PFSK-1 (cell line): Measurements from ENCODE around the gene C19orf25.
A peak's percentile ranks its signal among the peaks of the same experiment; 100 is the strongest.

Source experiments
- FOXP2 ChIP-seq: optimal IDR thresholded peaks from 2 replicates; pipeline ENCODE3; 2011; ENCODE audit warnings: borderline replicate concordance, control low read depth, inconsistent platforms; ENCODE audit not compliant: insufficient read depth; ENCODE audit errors: extremely low read length, extremely low read depth
- POLR2AphosphoS5 ChIP-seq: IDR thresholded peaks from 2 replicates; pipeline ENCODE4 v1.6.1; 2012; ENCODE audit warnings: low read depth, mild to moderate bottlenecking, control low read depth, low read length, moderate library complexity
- REST ChIP-seq, 2 experiments: IDR thresholded peaks; 2 replicates each; pipeline versions ENCODE4 v1.6.1 to v1.8.0; 2011 to 2012; ENCODE audit warnings: low read depth in 2 of 2, low read length in 2 of 2, control low read depth in 1 of 2, inconsistent platforms in 1 of 2, mild to moderate bottlenecking in 1 of 2, moderate library complexity in 1 of 2; ENCODE audit not compliant: insufficient read depth in 1 of 2
- SIN3A ChIP-seq: IDR thresholded peaks from 2 replicates; pipeline ENCODE4 v1.6.1; 2012; ENCODE audit warnings: mild to moderate bottlenecking, low read length, moderate library complexity, borderline replicate concordance; ENCODE audit not compliant: insufficient read depth
- TAF1 ChIP-seq: IDR thresholded peaks from 2 replicates; pipeline ENCODE4 v1.6.1; 2012; ENCODE audit warnings: low read length, control low read depth, borderline replicate concordance; ENCODE audit not compliant: insufficient read depth

Gene C19orf25

DNA sequence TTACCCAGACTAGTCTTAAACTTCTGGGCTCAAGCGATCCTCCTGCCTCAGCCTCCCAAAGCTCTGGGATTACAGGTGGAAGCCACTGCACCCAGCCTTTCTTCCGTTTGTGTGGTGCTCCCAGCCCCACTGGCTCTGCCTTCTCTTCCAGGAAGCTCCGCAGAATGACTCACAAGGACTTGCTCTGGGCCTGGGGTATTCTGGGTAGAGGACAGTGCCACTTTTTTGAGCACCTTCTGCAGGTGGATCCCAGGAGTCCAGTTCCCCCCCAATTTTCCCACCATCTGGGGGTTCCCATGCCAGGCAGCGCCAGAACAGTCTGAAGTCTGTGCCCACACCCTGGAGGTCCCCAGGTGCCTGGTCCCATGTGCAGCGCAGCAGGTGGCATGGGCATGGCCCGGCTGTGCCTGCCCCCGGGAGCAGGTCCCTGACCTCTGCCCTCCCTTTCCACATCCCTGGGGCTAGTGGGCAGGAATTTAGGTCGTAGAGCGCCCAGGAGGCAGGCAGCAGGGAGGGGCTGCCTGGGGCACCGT, 13.5 kb upstream of the C19orf25 start:
- TF ChIP-seq TAF1 (no peak), POLR2AphosphoS5 (no peak), REST (IDR thresholded peaks at IDR 0.05; ENCODE audit: insufficient read depth in 1 of 2, low read depth in 2 of 2, low read length in 2 of 2) (no peak), FOXP2 (no peak), SIN3A (no peak)

DNA sequence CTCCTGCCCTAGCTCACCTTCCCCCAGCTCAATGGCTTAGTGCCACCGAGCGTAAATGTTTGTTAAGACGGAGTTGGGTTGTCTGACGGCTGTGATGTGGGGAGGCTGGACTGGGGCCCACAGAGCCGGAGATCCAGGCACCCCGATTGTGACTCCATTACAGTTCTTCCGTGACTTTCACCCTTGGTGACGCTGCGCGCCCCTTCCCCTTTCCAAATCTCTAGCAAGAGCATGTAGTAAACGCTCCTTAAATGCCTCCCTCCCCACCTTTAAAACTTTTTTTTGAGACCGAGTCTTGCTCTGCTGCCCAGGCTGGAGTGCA, 12.8 kb upstream of the C19orf25 start:
- no peak for TF ChIP-seq REST (IDR thresholded peaks at IDR 0.05; ENCODE audit: insufficient read depth in 1 of 2, low read depth in 2 of 2, low read length in 2 of 2)
- no peak for TF ChIP-seq FOXP2
- no peak for TF ChIP-seq TAF1
- no peak for TF ChIP-seq POLR2AphosphoS5
- no peak for TF ChIP-seq SIN3A

DNA sequence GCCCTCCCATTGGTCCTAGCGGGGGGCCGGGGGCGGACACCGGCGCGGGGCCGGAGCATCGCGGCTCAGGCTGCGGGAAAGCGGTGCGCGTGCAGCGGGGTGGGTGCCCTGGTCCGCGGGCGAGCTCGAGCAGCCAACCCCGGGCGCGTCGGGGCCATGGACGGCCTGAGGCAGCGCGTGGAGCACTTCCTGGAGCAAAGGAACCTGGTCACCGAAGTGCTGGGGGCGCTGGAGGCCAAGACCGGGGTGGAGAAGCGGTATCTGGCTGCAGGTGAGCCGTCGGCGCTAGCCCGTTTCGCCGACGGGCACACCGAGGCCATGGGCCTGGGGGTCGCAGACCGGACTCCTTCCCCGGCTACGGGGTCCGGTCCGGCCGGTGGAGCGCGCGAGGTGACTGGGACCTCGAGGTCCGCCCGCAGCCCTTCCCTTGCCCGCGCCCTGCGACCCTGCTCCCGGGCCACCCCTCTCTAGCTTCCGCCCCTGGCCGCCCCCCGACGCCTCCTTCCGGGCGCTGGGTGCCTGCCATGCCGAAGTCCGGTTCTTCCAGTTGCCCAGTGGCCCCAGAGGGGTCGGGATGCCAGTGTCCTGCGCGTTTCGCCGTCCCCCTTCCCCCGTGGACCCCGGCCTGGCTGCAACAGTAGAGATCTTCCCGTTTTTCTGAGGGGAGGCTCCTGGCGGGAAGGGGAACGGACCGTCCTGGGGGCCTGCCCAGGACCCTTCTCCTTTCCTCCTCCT, 12.3 kb upstream of the C19orf25 start, which contains the start of gene REEP6:
TSS of gene REEP6 (plus strand) at position 68 of the 735 bp plus-strand sequence. CDS start at position 157, 89 bp downstream.
- TF ChIP-seq SIN3A (no peak), TAF1 (0 out of 2 replicates have a peak, but pooled peaks have one; percentile 51), REST (IDR thresholded peaks at IDR 0.05; ENCODE audit: insufficient read depth in 1 of 2, low read depth in 2 of 2, low read length in 2 of 2) (no peak), POLR2AphosphoS5 (peak; percentile 49; the same call in 1 of the 2 replicates), FOXP2 (no peak)

- TF ChIP-seq FOXP2 (no peak), POLR2AphosphoS5 (no peak), SIN3A (peak; percentile 89; the same call in 1 of the 2 replicates)
Measured at GRCh38 chr19:1490311-1491113, 11.5 kb upstream of the C19orf25 start, which contains the start of gene PCSK4. Gene PCSK4, minus strand, starts transcription at chr19:1490350. Its CDS starts 4 bp downstream, at chr19:1490346.
